ENCODE measurements around the gene CDC34.

CDC34 gene

DNA sequence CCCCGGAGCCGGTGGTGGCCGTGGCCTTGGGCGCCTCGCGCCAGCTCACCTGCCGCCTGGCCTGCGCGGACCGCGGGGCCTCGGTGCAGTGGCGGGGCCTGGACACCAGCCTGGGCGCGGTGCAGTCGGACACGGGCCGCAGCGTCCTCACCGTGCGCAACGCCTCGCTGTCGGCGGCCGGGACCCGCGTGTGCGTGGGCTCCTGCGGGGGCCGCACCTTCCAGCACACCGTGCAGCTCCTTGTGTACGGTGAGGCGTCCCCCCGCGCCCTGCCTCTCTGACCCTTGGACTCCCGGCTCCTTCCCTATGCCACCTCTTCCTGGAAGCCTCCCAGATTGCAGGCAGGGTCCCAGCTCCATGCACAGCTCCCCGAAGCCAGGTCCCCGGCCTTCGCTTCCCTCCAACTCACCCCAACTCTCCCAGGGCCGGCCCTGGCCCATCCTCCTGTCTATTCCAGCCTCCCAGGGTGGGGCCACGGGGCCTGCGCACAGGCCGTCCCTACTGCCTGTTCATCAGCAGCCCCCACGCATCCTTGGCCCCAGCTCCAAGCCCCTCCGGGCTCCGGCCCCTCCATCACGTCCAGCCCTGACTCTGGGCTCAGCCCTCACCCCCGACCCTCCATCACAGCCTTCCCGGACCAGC lies 33.6 kb upstream of the CDC34 start:
- DNase-seq (ENCODE audit: low read depth), result no peak

DNA sequence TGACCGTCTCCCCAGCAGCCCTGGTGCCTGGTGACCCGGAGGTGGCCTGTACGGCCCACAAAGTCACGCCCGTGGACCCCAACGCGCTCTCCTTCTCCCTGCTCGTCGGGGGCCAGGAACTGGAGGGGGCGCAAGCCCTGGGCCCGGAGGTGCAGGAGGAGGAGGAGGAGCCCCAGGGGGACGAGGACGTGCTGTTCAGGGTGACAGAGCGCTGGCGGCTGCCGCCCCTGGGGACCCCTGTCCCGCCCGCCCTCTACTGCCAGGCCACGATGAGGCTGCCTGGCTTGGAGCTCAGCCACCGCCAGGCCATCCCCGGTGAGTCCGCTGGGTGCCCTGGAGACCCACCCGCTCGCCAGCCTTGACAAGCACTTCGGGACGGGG lies 33.1 kb upstream of the CDC34 start:
- no peak for DNase-seq (ENCODE audit: low read depth)

DNA sequence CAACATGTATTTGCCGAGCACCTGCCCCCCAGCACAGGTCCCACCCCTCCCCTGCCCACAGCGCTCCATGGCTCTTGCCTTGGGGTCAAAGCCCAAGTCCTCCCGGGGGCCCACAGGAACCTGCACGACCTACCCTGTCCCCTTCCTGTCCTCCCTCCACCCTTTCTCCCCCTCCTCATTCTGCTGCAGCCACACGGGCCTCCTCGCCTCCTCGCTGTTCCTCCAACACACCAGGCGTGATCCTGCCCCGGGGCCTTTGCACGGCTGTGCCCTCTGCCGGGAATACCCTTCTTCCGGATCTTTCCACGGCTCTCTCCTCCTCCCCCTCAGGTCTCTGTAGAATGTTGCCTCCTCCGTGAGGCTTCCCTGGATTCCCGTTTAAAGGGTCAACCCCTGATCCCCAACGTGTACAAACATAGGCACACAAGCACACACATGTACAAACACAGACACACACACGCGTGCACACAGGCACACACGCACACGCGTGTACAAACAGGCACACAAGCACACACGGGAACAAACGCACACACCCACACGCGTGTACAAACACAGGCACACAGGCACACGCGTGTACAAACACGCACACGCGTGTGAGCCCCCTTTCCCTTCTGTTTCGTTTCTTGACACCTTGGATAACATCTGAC lies 32.5 kb upstream of the CDC34 start:
- DNase-seq (ENCODE audit: low read depth), result no peak

DNA sequence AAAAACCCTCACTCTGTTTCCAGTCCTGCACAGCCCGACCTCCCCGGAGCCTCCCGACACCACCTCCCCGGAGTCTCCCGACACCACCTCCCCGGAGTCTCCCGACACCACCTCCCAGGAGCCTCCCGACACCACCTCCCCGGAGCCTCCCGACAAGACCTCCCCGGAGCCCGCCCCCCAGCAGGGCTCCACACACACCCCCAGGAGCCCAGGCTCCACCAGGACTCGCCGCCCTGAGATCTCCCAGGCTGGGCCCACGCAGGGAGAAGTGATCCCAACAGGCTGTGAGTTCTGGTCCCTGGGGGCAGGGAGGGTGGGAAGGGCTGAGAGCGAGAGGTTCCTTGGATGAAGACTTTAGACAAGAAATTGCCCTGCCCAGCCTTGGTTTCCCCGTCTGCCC lies 29.9 kb upstream of the CDC34 start:
- no peak for DNase-seq (ENCODE audit: low read depth)

DNA sequence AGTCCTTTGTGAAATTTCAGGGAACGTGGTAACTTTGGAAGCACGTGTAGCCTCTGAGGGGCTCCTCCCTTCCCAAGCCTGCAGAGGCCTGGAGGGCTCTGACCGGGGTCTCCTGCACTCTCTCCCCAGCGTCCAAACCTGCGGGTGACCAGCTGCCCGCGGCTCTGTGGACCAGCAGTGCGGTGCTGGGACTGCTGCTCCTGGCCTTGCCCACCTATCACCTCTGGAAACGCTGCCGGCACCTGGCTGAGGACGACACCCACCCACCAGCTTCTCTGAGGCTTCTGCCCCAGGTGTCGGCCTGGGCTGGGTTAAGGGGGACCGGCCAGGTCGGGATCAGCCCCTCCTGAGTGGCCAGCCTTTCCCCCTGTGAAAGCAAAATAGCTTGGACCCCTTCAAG lies 26.9 kb upstream of the CDC34 start:
- DNase-seq (ENCODE audit: low read depth), result no peak

DNA sequence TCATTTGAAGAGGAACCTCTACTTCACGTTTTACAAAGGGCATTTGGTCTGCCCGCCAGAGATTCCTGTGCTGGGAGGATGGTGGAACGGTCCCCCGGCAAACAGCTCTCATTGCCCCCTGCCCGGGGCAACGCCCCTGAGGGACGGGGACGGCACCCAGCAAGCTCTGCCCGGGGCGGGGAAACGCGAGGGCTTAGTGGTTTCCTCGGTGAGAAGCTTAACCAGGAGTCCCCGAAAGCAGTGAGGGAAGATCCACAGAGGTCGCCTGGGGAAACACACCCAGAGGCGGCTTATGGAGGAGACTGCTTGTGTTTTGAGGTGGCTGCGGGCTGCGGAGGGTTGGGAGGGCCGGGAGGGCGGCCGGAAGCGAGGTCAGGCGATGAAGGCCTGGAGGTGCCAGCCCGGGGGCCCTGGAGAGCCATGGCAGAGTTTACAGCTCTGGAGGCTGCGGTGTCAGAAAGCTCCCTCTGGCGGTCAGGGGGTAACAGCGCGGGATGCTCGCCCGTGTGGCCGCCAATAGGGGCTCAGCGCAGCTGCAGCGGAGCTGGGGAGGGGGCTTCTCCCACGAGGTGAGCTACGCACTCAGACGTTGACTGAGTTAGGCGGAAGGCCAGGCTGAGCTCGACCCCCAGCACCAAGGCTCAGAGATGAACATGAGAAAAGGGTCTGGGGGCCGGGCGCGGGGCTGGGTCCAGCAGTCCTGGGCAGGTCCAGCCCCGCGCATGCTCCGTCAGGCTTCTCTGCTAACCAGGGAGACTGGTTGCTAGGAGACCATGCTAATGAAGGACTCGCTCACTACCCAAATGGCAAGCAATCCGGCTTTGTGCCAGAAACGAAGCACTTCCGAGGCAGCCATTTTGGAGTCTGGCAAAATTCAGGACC lies 24.9 kb upstream of the CDC34 start:
- DNase-seq (ENCODE audit: low read depth), result peak; percentile 86

DNA sequence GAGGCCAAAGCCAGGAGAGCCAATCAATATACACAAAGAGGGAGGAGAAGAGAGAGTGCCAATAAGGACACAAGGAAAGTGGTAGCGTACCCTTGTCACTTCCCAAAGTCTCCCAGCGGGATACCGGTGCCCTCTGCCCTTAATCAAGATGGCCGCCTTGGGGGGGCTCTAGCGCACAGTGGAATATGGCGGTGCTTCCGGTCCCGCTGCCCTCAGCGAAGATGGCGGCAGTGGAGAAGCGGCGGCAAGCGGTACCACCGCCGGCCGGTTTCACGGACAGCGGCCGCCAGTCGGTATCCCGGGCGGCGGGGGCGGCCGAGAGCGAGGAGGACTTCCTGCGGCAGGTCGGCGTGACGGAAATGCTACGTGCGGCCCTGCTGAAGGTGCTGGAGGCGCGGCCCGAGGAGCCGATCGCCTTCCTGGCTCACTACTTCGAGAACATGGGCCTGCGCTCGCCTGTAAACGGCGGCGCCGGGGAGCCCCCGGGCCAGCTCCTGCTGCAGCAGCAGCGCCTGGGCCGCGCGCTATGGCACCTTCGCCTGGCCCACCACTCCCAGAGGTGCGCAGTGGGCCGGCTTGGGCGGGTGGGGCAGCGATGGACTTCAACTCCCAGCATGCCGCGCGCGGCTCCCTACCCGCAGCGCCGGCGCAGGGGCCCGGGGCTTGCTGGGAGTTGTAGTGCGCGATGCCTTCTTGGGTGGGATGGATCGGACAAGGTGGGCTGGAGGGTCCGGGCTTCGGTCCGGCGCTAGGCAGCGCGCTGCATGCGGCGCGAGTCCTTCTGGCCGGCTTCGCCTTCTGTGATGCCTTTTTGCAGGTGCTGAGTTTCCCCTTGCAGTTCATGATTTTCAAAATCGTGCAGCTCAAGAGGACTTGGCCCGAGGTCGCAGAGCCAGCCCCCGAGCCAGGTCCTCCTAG lies 24.0 kb upstream of the CDC34 start, which contains the start of gene TPGS1:
TPGS1 (plus strand) TSS at position 212 of the 918 bp plus-strand sequence; CDS start at position 222, 10 bp downstream.
- DNase-seq (ENCODE audit: low read depth), result peak; percentile 78

DNA sequence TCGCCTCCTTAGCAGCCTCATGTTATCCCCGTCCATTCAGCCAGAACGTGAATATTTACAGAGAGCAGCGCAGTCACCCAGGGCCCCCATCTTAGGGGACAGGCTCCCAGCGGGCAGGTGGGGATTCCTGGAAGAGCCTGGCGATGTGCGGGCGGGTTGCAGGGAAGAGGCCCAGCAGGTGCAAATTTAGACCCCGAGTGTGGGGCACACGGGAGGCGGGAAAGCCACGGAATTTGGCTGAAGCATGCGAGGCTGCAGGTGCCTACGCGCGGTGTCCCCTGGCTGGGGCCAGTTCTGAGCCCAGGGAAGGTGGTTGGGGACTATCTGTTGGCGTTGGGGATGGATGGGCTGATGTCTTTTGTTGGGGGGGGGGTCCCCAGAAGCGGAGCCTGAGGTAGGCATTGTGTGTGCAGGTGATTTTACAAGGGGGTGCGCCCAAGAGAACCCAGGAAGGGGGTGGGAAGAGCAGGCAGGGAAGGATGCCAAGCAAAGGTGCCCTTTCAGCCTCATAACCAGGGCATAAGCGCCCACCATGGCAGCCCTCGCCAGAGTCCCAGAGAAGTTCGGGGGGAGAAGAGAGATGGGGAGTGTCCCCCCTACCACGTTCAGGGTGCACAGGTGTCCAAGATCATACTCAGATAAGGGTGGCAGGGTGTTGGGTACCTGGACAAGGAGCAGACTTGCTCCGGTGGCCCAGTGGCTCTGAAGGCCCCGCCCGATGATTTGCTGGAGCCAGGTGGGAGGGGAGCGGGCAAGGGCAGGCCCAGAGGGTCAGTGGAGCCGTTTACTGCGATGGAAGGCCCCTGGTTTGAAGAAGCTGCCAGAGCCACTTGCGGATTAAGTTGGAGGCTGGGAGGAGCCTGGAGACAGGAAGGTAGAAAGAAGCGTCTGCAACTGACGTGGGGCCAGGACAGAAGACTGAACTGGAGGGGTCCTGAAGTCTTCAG lies 23.1 kb upstream of the CDC34 start:
- no peak for DNase-seq (ENCODE audit: low read depth)

DNA sequence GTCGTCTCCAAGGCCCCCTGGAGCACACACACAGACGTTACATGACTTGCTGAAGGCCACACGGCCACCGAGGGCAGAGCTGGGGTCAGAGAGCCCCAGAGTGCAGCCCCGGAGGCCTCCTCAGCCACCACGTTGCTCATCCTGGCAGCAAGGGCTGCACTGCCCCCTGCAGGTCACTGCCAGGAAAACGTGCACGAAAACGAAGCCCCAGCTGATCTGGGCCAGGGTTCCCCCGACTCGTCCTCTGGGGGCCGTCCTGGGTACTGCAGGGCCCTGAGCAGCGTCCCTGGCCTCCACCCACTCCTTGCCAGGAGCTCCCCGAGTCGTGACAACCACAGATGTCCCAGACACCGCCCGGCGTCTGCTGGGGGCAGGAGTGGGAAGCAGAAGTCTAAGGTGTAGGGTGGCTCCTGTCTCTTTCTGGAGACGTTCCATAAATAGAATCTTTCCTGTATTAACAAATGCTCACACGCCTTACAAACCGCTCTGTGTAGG lies 20.9 kb upstream of the CDC34 start:
- DNase-seq (ENCODE audit: low read depth), result peak; percentile 87

DNA sequence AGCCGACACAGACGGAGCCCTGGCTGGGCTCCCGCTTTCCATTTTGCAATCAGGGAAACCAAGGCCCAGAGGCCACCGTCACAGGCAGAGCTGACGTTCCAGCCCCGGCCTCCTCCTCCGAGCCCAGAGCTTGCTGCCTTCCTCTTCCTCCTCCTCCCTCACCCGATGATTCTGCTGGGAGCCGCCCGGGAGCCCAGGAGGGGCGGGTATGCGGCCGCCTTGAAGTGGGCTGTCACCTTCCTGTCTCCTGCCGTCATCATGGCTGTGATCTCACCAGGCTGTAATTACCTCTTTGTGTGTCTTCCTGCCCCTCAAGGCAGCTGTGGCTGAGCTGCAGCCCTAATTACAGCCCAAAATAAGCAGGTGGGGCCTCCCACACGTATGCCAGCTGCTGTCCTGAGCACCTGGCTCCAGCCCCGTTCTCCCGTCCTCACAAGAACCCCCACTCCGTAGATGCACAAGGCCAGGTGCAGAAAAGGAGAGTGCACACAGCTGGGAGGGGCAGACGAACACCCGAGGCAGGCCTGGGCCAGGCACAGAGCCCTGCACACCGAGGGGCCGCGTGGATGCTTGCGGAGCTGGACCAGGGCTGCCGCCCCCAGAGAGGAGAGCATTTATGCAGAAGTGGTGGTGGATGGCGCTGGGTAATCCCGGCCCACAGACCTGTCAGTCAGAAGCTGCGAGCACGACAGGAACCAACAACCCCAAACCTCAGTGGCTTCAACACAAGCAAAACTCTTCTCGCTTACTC lies 20.3 kb upstream of the CDC34 start:
- peak; percentile 59 for DNase-seq (ENCODE audit: low read depth)

DNA sequence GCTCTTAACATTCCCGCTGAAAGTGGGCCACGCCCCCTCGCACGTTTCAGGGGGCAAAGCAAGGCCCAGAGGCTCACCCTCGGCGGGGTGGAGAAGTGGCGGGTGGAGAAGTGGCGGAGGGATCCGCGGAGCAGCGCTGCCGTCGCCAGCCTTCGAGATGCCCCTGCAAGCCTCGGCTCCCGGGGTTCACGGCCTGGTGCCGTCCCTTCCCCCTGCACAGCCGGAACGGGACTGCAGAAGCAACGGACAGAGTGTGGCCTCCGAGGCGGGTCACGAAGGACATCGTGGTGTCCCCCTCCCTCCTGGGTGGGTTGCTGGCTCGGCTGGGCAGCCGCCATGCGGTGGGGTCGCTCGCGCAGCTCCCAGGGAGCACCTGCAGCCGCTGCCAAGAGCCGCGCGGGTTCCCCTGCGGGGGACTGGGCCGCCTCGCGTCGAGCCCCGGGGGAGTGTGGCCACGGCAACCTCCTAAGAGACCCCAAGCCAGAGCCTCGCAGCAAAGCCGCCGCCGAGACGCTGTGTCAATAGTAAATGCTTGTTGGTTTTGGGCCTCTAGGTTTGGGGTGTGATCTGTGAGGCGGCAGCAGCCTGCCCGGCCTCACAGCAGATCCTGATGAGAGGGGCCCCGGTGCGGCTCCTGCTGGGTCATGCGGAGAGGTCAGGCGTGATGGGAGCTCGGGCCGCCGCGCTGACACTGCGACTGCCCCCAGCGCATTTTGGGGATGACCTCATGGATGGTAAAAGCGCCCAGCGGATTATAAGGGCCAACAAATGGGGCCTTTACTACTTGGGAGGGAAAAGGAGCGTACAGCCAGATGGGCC lies 18.8 kb upstream of the CDC34 start:
- no peak for DNase-seq (ENCODE audit: low read depth)

DNA sequence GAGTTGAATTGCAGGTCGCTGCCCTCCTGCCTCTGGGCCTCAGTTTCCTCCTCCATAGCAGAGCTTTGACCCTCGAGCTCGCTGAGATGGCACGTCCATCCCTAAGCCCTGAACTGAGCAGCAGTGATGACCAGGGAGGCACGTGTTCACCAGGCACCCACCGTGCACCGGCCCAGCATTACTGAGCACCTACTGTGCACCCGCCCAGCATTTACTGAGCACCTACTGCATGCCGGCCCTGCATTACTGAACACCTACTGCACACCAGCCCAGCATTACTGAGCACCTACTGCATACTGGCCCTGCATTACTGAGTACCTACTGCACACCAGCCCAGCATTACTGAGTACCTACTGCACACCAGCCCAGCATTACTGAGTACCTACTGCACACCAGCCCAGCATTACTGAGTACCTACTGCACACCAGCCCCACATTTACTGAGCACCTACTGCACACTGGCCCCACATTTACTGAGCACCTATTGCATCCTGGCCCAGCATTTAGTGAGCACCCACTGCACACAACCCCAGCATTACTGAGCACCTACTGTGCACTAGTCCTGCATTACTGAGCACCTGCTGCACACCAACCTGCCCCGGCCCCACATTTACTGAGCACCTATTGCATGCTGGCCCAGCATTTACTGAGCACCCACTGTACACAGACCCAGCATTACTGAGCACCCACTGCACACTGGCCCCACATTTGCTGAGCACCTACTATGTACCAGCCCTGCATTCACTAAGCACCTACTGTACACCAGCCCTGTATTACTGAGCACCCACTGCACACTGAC lies 18.0 kb upstream of the CDC34 start:
- DNase-seq (ENCODE audit: low read depth), result no peak

DNA sequence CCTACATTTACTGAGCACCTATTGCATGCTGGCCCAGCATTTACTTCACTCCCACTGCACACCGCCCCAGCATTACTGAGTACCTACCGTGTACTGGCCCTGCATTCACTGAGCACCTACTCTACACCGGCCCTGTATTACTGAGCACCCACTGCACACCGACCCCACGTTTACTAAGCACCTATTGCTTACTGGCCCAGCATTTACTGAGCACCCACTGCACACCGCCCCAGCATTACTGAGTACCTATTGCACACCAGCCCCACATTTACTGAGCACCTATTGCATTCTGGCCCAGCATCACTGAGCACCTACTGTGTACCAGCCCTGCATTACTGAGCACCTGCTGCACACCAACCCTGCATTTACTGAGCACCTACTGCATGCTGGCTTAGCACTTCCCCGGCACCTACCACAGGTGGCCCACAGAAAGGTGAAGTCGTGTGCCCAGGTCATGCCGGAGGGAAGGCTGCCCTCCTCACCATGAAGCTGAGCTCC lies 17.3 kb upstream of the CDC34 start:
- no peak for DNase-seq (ENCODE audit: low read depth)

DNA sequence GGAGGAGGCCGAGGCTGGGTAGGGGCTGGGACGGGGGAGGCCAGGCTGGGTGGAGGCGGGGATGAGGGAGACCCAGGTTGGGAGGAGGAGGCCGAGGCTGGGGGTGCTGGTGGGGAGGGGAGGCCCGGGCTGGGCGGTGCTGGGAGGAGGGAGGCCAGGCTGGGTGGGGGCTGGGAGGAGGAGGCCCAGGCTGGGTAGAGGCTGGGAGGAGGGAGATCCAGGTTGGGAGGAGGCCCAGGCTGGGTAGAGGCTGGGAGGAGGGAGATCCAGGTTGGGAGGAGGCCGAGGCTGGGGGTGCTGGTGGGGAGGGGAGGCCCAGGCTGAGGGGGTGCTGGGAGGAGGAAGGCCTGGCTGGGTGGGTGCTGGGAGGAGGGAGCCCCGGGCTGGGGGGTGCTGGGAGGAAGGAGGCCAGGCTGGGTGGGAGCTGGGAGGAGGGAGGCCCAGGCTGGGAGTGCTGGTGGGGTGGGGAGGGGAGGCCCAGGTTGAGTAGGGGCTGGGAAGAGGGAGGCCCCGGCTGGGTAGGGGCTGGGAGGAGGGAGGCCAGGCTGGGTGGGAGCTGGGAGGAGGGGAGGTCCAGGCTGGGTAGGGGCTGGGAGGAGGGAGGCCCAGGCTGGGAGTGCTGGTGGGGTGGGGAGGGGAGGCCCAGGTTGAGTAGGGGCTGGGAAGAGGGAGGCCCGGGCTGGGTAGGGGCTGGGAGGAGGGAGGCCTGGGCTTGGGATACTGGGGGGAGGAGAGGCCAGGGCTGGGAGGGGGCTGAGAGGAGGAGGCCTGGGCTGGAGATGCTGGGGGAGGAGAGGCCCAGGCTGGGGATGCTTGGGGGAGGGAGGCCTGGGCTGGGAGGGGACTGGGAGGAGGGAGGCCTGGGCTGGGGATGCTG lies 13.6 kb upstream of the CDC34 start:
- DNase-seq (ENCODE audit: low read depth), result no peak

DNA sequence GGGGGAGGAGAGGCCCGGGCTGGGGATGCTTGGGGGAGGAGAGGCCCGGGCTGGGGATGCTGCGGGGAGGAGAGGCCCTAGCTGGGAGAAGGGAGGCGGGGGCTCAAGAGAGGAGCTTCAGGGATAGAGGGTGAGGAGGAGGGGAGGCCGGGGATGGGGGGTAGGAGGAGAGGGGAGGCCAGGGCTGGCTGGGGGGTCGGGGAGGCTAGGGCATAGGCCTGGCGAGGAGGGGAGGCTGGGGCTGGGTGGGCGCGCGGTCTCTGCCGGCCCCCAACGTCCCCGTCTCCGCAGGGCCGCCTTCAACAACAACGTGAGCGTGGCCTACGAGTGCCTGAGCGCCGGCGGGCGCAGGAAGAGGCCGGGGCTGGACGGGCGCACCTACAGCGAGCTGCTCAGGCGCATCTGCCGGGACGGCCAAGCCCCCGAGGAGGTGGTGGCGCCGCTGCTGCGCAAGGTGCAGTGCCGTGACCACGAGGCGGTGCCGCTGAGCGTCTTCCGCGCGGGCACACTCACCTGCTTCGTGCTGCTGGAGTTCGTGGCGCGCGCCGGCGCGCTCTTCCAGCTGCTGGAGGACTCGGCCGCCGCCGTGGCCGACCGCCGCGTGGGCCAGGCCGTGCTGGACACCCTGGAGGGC lies 12.8 kb upstream of the CDC34 start:
- DNase-seq (ENCODE audit: low read depth), result no peak

DNA sequence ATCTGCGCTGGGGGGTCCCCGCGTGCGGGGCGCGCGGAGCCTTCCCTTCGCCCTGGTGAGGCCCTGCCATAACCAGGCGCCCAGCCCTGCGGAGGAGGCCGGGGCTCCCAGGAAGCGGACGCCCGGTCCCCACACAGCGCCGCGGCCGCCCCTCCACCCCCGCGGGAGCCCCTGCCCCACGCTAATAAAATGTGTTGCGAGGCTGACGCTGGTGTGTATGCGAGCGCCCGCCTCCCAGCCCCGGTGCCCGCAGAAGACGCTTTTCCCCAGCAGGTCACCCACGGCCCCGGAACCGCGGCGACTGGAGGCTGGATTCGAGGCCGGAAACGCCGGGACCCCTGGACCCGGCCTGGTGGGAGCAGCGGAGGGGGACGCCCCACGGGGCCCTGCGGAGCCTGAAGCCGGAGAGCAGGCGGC lies 12.1 kb upstream of the CDC34 start:
- DNase-seq (ENCODE audit: low read depth), result no peak

Measured in stimulated activated CD8-positive, alpha-beta memory T cell treated with anti-CD3 and anti-CD28 coated beads, Interleukin-4, amount 100 ng/mL, for 24 hours (primary cell).